HepG2 (cell line): ENCODE data around the gene POC1A. TPM values are rescaled to one million over a fixed set of nuclear protein-coding genes. Genes with fewer than 3 reads are reported as not detected.

Experiments
- ATAC-seq: fragments of 200-7000 bp; cut with Tn5 transposase; 3 replicates; pipeline ENCODE4 v1.9.1; 2020; ENCODE audit warnings: mild to moderate bottlenecking, moderate library complexity
- BruUV-seq: library from RNA; stranded (reverse); fragments of 400-500 nt; replicated peaks from 2 replicates; lab custom pipeline; 2021; lab: Mats Ljungman, UMichigan
- CTCF ChIA-PET: fragments of 300-600 bp; formaldehyde crosslinking; extraction: SDS; loops from one replicate; lab custom pipeline; 2021; ENCODE audit warnings: low total read pairs, inconsistent platforms, low intra/inter-chr PET ratio; lab: Yijun Ruan, JAX
- POLR2A ChIA-PET: fragments of 350-600 bp; sonication (Branson Sonifier 250); formaldehyde crosslinking; loops from one replicate; lab custom pipeline; 2020; ENCODE audit warnings: antibody characterized with exemption, inconsistent platforms; lab: Yijun Ruan, JAX
- DNase-seq: peaks from one replicate; pipeline ENCODE4 v3.0.0-alpha.2; 2015; ENCODE audit warnings: low spot score
- FAIRE-seq: peaks from 3 replicates; lab custom pipeline; 2011; peaks lifted over from hg19 to GRCh38; lab: Jason Lieb, UNC
- H2AFZ ChIP-seq: one replicate; pipeline ENCODE4 v1.6.1; 2011; ENCODE audit warnings: low read length, inconsistent platforms
- H3K27ac ChIP-seq: fragments of 300-600 bp; 3 replicates; pipeline ENCODE4 v1.8.0; 2011; ENCODE audit warnings: mixed run types, mild to moderate bottlenecking, mixed read lengths, low read length, inconsistent platforms; ENCODE audit not compliant: insufficient read depth; ENCODE audit errors: extremely low read length
- H3K27me3 ChIP-seq, 2 experiments: fragments of 200-600 bp in 1 of 2; 2 replicates in 1 of 2; 3 replicates in 1 of 2; pipeline versions ENCODE4 v1.6.0 to v1.8.0; 2011; ENCODE audit warnings: low read length in 2 of 2, mild to moderate bottlenecking in 2 of 2, moderate library complexity in 2 of 2, inconsistent platforms in 1 of 2; ENCODE audit not compliant: insufficient read depth in 2 of 2, control insufficient read depth in 1 of 2
- H3K36me3 ChIP-seq, 2 experiments: fragments of 200-600 bp in 1 of 2; replicated peaks in 1 of 2; 2 replicates in 1 of 2; 3 replicates in 1 of 2; pipeline versions ENCODE4 v1.5.1 to v1.8.0; 2011; ENCODE audit warnings: low read length in 2 of 2, inconsistent platforms in 1 of 2; ENCODE audit not compliant: insufficient read depth in 2 of 2, control insufficient read depth in 1 of 2
- H3K4me1 ChIP-seq: 2 replicates; pipeline ENCODE4 v1.5.1; 2012; ENCODE audit warnings: low read length, inconsistent platforms; ENCODE audit not compliant: insufficient read depth
- H3K4me2 ChIP-seq: 2 replicates; pipeline ENCODE4 v1.6.0; 2011; ENCODE audit warnings: low read depth, low read length, inconsistent platforms
- H3K4me3 ChIP-seq, 3 experiments: fragments of 200-600 bp in 1 of 3; sonication (generic), shearing (Covaris generic) in 1 of 3; replicated peaks in 1 of 3; 2 replicates each; pipeline ENCODE4 v1.5.1; 2011 to 2016; ENCODE audit warnings: low read length in 3 of 3, inconsistent platforms in 2 of 3, low read depth in 2 of 3, mild to moderate bottlenecking in 2 of 3, control low read depth in 1 of 3, mixed read lengths in 1 of 3; ENCODE audit not compliant: insufficient read depth in 1 of 3
- H3K79me2 ChIP-seq: one replicate; pipeline ENCODE4 v1.6.1; 2011; ENCODE audit warnings: low read length, inconsistent platforms; ENCODE audit not compliant: insufficient read depth
- H3K9ac ChIP-seq: 2 replicates; pipeline ENCODE4 v1.6.0; 2011; ENCODE audit warnings: mild to moderate bottlenecking, low read depth, low read length, inconsistent platforms; ENCODE audit not compliant: insufficient read depth
- H3K9me3 ChIP-seq: 2 replicates; pipeline ENCODE4 v1.5.1; 2012; ENCODE audit warnings: mild to moderate bottlenecking, low read length
- H4K20me1 ChIP-seq: 2 replicates; pipeline ENCODE4 v1.6.0; 2011; ENCODE audit warnings: inconsistent platforms, mild to moderate bottlenecking, low read length, moderate library complexity; ENCODE audit not compliant: insufficient read depth
- ADNP ChIP-seq: sonication (generic); formaldehyde crosslinking; IDR thresholded peaks from 2 replicates; pipeline ENCODE4 v1.4.0; 2020; ENCODE audit warnings: missing genetic modification reagents
- ERF ChIP-seq: IDR thresholded peaks from 2 replicates; pipeline ENCODE4 v1.6.1; 2018; ENCODE audit warnings: missing biosample characterization, missing genetic modification reagents
- MYC ChIP-seq: sonication (generic); formaldehyde crosslinking; IDR thresholded peaks from 2 replicates; pipeline ENCODE4 v1.9.0; 2021; ENCODE audit warnings: missing genetic modification reagents, borderline replicate concordance
- NR2F2 ChIP-seq: IDR thresholded peaks from 2 replicates; pipeline ENCODE4 v1.6.1; 2012; ENCODE audit warnings: low read depth, inconsistent platforms, borderline replicate concordance
- PRPF4 ChIP-seq: fragments of 200-400 bp; formaldehyde crosslinking; IDR thresholded peaks from 2 replicates; pipeline ENCODE4 v1.6.1; 2016; ENCODE audit warnings: low read length, low read depth; ENCODE audit not compliant: poor library complexity, severe bottlenecking
- TAF1 ChIP-seq: sonication (generic); formaldehyde crosslinking; IDR thresholded peaks from 2 replicates; pipeline ENCODE4 v1.4.0; 2020; ENCODE audit warnings: missing genetic modification reagents
- TCF7L2 ChIP-seq: IDR thresholded peaks from 2 replicates; pipeline ENCODE4 v1.6.1; 2011; ENCODE audit warnings: mild to moderate bottlenecking, low read depth, low read length, moderate library complexity
- THYN1 ChIP-seq: sonication (generic); formaldehyde crosslinking; IDR thresholded peaks from 2 replicates; pipeline ENCODE4 v1.8.1; 2023; ENCODE audit warnings: low read depth, mild to moderate bottlenecking, moderate library complexity, missing genetic modification reagents, borderline replicate concordance
- ZMYM2 ChIP-seq: sonication (generic); formaldehyde crosslinking; IDR thresholded peaks from 2 replicates; pipeline ENCODE4 v1.8.0; 2022; ENCODE audit warnings: mild to moderate bottlenecking, missing genetic modification reagents
- ZNF749 ChIP-seq: sonication (generic); formaldehyde crosslinking; IDR thresholded peaks from 2 replicates; pipeline ENCODE4 v1.8.0; 2022; ENCODE audit warnings: mild to moderate bottlenecking, missing genetic modification reagents, moderate library complexity, borderline replicate concordance
- ZNF841 ChIP-seq: sonication (generic); formaldehyde crosslinking; IDR thresholded peaks from 2 replicates; pipeline ENCODE4 v1.8.1; 2023; ENCODE audit warnings: missing genetic modification reagents, borderline replicate concordance
- ZSCAN29 ChIP-seq: sonication (generic); formaldehyde crosslinking; conservative IDR thresholded peaks from 2 replicates; pipeline ENCODE4 v1.4.0; 2020; ENCODE audit warnings: mild to moderate bottlenecking, missing genetic modification reagents
- WGBS: methylation state at CpG from one replicate; pipeline ENCODE4 v1.1.6; 2017; ENCODE audit warnings: low lambda C conversion rate; 5-methylcytosine and 5-hydroxymethylcytosine counted together
- in situ Hi-C: cut with HindIII; loops from 2 replicates; pipeline ENCODE4 v1.10.0; 2017; ENCODE audit warnings: low pct_unique_long_range_greater_than_20kb; ENCODE audit not compliant: extremely low pct_ligation_motif_present
- intact Hi-C: fragments of 100-400 bp; cut with micrococcal nuclease; formaldehyde crosslinking; loops from one replicate; pipeline ENCODE4 v1.10.0; 2022; ENCODE audit not compliant: unreplicated experiment
- polyA plus RNA-seq, 8 experiments: library from polyadenylated mRNA; depleted of rRNA in 3 of 8; stranded (reverse) in 7 of 8; unstranded in 1 of 8; fragments of >200 nt; fragmentation: Illumina TruSeq in 4 of 8; extraction: Trizol in 4 of 8; gene quantifications; 2 replicates each; pipeline versions ENCODE4 v1.2.1 to v1.2.3, GENCODE V29; 2011 to 2016; ENCODE audit warnings: low read depth in 4 of 8, missing spikeins in 1 of 8, mixed read lengths in 1 of 8; ENCODE audit not compliant: insufficient read depth in 1 of 8
- total RNA-seq, 5 experiments: library from RNA; depleted of rRNA; stranded (reverse); fragments of >200 nt; fragmentation: Illumina TruSeq; extraction: Trizol; gene quantifications; 2 replicates each; pipeline ENCODE4 v1.2.3, GENCODE V29; 2016; ENCODE audit warnings: low read depth in 1 of 5
- TF ChIP-seq, protein P1 (sequence below): IDR thresholded peaks from 2 replicates; pipeline ENCODE4 v1.6.1; 2016; ENCODE audit warnings: mild to moderate bottlenecking, missing biosample characterization, missing genetic modification reagents
- TF ChIP-seq, protein P2 (sequence below): IDR thresholded peaks from 2 replicates; pipeline ENCODE4 v1.6.1; 2012; ENCODE audit warnings: low read length, improper control_type of control experiment
- TF ChIP-seq, protein P3 (sequence below): IDR thresholded peaks from 2 replicates; pipeline ENCODE4 v1.6.1; 2016; ENCODE audit warnings: mild to moderate bottlenecking
- TF ChIP-seq, protein P4 (sequence below): sonication (generic); formaldehyde crosslinking; IDR thresholded peaks from 2 replicates; pipeline ENCODE4 v1.4.0; 2020; ENCODE audit warnings: missing genetic modification reagents

POC1A gene
- total and polyA plus RNA-seq, 2 of the 13 experiments (the other 11 are each of a cell fraction or from before 2014, with no cell fraction given) = 14.6 to 20.0 TPM

DNA sequence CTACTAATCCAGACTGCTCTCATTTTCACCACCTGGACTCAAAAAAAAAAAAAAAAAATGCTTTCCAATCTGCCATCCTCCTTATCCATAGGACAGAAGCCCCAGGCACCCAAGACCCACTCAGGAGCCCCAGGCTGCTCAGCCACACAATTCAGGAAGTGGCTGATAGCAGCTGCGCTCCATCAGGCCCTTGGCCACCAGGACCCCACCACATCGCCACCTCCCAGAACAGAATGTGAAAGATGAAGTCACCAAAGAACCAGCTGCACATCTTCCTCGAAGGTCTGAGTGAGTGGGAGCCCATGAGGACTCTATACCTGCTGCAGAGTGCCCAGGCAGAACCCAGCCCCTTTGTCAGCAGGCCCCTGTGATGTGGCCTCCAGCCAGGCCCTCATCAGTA lies 19.5 kb downstream of the POC1A start:
- H3K27me3 ChIP-seq = no peaks in the 10 kb centered on the region; a peak in 1 of 5 replicates
- POLR2A ChIA-PET = no interaction called here
- intact Hi-C loops (no loop called here), in situ Hi-C loops (loop anchor here (5.0 kb wide), 1 partner anchor 77 kb away; the partner anchor contains the start of gene DUSP7)
- H3K9ac ChIP-seq = no peak overlapping the region
- H3K4me1 ChIP-seq = no peaks in the 10 kb centered on the region
- no peak overlapping the region for H3K4me3 ChIP-seq
- 100% methylated on average over 2 of the region's 3 CpGs for WGBS
- H4K20me1 ChIP-seq = no peaks in the 10 kb centered on the region
- H3K36me3 ChIP-seq = peaks cover 16 to 31% of the 10 kb centered on the region in 2 experiments; a peak in 4 of 5 replicates
- no peak for FAIRE-seq
- no TSS peak for BruUV-seq
- TF ChIP-seq ADNP (CRISPR knock-in tag) = no peak
- no peak for TF ChIP-seq ZSCAN29 (CRISPR knock-in tag)
- TF ChIP-seq ZNF749 (CRISPR knock-in tag) = no peak
- TF ChIP-seq TCF7L2 = no peak
- no peak for TF ChIP-seq MYC
- TF ChIP-seq ERF = no peak
- no peak for TF ChIP-seq ZNF841
- TF ChIP-seq, protein P1, sequence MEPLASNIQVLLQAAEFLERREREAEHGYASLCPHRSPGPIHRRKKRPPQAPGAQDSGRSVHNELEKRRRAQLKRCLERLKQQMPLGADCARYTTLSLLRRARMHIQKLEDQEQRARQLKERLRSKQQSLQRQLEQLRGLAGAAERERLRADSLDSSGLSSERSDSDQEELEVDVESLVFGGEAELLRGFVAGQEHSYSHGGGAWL (CRISPR knock-in tag) = no peak
- TF ChIP-seq PRPF4 = no peak
- TF ChIP-seq, protein P2, sequence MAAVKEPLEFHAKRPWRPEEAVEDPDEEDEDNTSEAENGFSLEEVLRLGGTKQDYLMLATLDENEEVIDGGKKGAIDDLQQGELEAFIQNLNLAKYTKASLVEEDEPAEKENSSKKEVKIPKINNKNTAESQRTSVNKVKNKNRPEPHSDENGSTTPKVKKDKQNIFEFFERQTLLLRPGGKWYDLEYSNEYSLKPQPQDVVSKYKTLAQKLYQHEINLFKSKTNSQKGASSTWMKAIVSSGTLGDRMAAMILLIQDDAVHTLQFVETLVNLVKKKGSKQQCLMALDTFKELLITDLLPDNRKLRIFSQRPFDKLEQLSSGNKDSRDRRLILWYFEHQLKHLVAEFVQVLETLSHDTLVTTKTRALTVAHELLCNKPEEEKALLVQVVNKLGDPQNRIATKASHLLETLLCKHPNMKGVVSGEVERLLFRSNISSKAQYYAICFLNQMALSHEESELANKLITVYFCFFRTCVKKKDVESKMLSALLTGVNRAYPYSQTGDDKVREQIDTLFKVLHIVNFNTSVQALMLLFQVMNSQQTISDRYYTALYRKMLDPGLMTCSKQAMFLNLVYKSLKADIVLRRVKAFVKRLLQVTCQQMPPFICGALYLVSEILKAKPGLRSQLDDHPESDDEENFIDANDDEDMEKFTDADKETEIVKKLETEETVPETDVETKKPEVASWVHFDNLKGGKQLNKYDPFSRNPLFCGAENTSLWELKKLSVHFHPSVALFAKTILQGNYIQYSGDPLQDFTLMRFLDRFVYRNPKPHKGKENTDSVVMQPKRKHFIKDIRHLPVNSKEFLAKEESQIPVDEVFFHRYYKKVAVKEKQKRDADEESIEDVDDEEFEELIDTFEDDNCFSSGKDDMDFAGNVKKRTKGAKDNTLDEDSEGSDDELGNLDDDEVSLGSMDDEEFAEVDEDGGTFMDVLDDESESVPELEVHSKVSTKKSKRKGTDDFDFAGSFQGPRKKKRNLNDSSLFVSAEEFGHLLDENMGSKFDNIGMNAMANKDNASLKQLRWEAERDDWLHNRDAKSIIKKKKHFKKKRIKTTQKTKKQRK = no peak
- TF ChIP-seq, protein P3, sequence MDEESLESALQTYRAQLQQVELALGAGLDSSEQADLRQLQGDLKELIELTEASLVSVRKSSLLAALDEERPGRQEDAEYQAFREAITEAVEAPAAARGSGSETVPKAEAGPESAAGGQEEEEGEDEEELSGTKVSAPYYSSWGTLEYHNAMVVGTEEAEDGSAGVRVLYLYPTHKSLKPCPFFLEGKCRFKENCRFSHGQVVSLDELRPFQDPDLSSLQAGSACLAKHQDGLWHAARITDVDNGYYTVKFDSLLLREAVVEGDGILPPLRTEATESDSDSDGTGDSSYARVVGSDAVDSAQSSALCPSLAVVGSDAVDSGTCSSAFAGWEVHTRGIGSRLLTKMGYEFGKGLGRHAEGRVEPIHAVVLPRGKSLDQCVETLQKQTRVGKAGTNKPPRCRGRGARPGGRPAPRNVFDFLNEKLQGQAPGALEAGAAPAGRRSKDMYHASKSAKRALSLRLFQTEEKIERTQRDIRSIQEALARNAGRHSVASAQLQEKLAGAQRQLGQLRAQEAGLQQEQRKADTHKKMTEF (CRISPR knock-in tag) = no peak
- TF ChIP-seq TAF1 = no peak
- TF ChIP-seq, protein P4, sequence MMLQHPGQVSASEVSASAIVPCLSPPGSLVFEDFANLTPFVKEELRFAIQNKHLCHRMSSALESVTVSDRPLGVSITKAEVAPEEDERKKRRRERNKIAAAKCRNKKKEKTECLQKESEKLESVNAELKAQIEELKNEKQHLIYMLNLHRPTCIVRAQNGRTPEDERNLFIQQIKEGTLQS = no peak
- no peak for TF ChIP-seq THYN1 (CRISPR knock-in tag)
- TF ChIP-seq NR2F2 = no peak
- no peak for TF ChIP-seq ZMYM2 (CRISPR knock-in tag)
- TF ChIP-seq, all 625 proteins: peak for 0
- Histone ChIP-seq H3K27ac (no peak overlapping the region), H2AFZ (no peak overlapping the region), H3K9me3 (no peaks in the 10 kb centered on the region), H3K4me2 (no peak overlapping the region), H3K79me2 (no peaks in the 10 kb centered on the region)
- CTCF ChIA-PET = no interaction called here
- no peak for ATAC-seq
- DNase-seq = no peak
